Calu3 (cell line): Measurements from ENCODE around the gene SMIM28. TPM values are rescaled to one million over a fixed set of nuclear protein-coding genes. Genes with fewer than 3 reads are reported as not detected.

Source experiments
- BruUV-seq: library from RNA; stranded (reverse); fragments of 400-500 nt; replicated peaks from 2 replicates; lab custom pipeline; 2021; lab: Mats Ljungman, UMichigan
- CTCF ChIA-PET: fragments of 300-600 bp; sonication (Branson Sonifier 250); formaldehyde crosslinking; loops from one replicate; lab custom pipeline; 2022; ENCODE audit warnings: antibody characterized with exemption; lab: Charles Lee
- DNase-seq: peaks from one replicate; pipeline ENCODE4 v3.0.0; 2022
- H3K27ac Mint-ChIP-seq: one replicate; pipeline ENCODE4 v1.8.0; 2022; ENCODE audit warnings: mixed read lengths; ENCODE audit not compliant: unreplicated experiment
- H3K27me3 Mint-ChIP-seq: one replicate; pipeline ENCODE4 v1.8.0; 2022; ENCODE audit warnings: mixed read lengths; ENCODE audit not compliant: unreplicated experiment
- H3K36me3 Mint-ChIP-seq: one replicate; pipeline ENCODE4 v1.8.0; 2022; ENCODE audit warnings: mild to moderate bottlenecking, moderate library complexity, mixed read lengths; ENCODE audit not compliant: insufficient read depth, unreplicated experiment
- H3K4me1 Mint-ChIP-seq: one replicate; pipeline ENCODE4 v1.8.0; 2022; ENCODE audit warnings: mild to moderate bottlenecking, low read depth, mixed read lengths; ENCODE audit not compliant: unreplicated experiment
- H3K4me3 Mint-ChIP-seq: one replicate; pipeline ENCODE4 v1.8.0; 2022; ENCODE audit warnings: mild to moderate bottlenecking, low read depth, moderate library complexity, mixed read lengths; ENCODE audit not compliant: unreplicated experiment
- H3K9me3 Mint-ChIP-seq: one replicate; pipeline ENCODE4 v1.8.0; 2022; ENCODE audit warnings: low read depth, mixed read lengths; ENCODE audit not compliant: unreplicated experiment
- intact Hi-C: fragments of 100-400 bp; cut with micrococcal nuclease; formaldehyde crosslinking; loops from one replicate; pipeline ENCODE4 v1.10.0; 2022; ENCODE audit not compliant: unreplicated experiment
- total RNA-seq: library from RNA; stranded (reverse); gene quantifications from 2 replicates; pipeline ENCODE4 v1.2.3, GENCODE V29; 2022
- TF ChIP-seq, protein P1 (sequence below): fragments of 200-600 bp; IDR thresholded peaks from one replicate; pipeline ENCODE4 v1.8.0; 2022; ENCODE audit warnings: antibody characterized with exemption; ENCODE audit not compliant: unreplicated experiment

Gene SMIM28
- total RNA-seq, 1 experiment from 2014 or later: not detected

GRCh38 chr6:138397128-138398122 is 19.7 kb downstream of the SMIM28 start:
- no peak for DNase-seq
- H3K4me1 Mint-ChIP-seq: no peaks in the 10 kb centered on the region
- H3K36me3 Mint-ChIP-seq: peaks cover 4% of the 10 kb centered on the region
- H3K27ac Mint-ChIP-seq: no peak overlapping the region
- no peaks in the 10 kb centered on the region for H3K9me3 Mint-ChIP-seq
- CTCF ChIA-PET: interaction anchor here (1.0 kb wide), 1 partner anchor 100 kb away, joined by 3 read pairs; no protein-coding TSS in a partner anchor
- TF ChIP-seq, protein P1, sequence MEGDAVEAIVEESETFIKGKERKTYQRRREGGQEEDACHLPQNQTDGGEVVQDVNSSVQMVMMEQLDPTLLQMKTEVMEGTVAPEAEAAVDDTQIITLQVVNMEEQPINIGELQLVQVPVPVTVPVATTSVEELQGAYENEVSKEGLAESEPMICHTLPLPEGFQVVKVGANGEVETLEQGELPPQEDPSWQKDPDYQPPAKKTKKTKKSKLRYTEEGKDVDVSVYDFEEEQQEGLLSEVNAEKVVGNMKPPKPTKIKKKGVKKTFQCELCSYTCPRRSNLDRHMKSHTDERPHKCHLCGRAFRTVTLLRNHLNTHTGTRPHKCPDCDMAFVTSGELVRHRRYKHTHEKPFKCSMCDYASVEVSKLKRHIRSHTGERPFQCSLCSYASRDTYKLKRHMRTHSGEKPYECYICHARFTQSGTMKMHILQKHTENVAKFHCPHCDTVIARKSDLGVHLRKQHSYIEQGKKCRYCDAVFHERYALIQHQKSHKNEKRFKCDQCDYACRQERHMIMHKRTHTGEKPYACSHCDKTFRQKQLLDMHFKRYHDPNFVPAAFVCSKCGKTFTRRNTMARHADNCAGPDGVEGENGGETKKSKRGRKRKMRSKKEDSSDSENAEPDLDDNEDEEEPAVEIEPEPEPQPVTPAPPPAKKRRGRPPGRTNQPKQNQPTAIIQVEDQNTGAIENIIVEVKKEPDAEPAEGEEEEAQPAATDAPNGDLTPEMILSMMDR: no peak
- no peaks in the 10 kb centered on the region for H3K27me3 Mint-ChIP-seq
- BruUV-seq: no TSS peak
- H3K4me3 Mint-ChIP-seq: no peak overlapping the region
- intact Hi-C loops: no loop called here

DNA sequence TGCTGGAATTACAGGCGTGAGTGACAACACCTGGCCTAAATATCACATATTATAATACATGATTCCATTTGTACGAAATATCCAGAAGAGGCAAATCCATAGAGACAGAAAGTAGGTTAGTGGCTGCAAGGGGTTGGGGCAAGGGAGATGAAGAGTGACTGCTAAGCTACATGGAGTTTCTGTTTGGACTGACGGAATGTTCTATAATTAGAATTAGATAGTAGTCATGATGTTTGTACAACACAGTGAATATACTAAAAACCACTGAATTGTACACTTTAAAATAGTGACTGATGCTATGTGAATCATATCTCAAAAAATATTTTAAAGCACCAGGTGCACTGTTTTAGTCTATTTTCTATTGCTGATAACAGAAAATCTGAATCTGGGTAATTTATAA is 22.6 kb downstream of the SMIM28 start:
- no peaks in the 10 kb centered on the region for H3K4me1 Mint-ChIP-seq
- TF ChIP-seq, protein P1: no peak
- intact Hi-C loops: loop anchor here (5.0 to 10.0 kb wide), 3 partner anchors 46 to 398 kb away; no protein-coding TSS in a partner anchor
- DNase-seq: no peak
- peaks cover 22% of the 10 kb centered on the region for H3K36me3 Mint-ChIP-seq
- H3K27me3 Mint-ChIP-seq: no peaks in the 10 kb centered on the region
- CTCF ChIA-PET: no interaction called here
- H3K4me3 Mint-ChIP-seq: no peak overlapping the region
- no TSS peak for BruUV-seq
- H3K9me3 Mint-ChIP-seq: no peaks in the 10 kb centered on the region
- no peak overlapping the region for H3K27ac Mint-ChIP-seq

GRCh38 chr6:138401960-138402837 is 24.5 kb downstream of the SMIM28 start:
- Mint-ChIP-seq H3K36me3 (peaks cover 28% of the 10 kb centered on the region), H3K27ac (no peak overlapping the region), H3K4me3 (no peak overlapping the region), H3K9me3 (no peaks in the 10 kb centered on the region), H3K4me1 (no peaks in the 10 kb centered on the region), H3K27me3 (no peaks in the 10 kb centered on the region)
- DNase-seq: no peak
- CTCF ChIA-PET: interaction anchor here (0.6 kb wide), 1 partner anchor 395 kb away, joined by 3 read pairs; no protein-coding TSS in a partner anchor
- BruUV-seq: no TSS peak
- intact Hi-C loops: loop anchor here (5.0 to 10.0 kb wide), 3 partner anchors 47 to 400 kb away; no protein-coding TSS in a partner anchor
- TF ChIP-seq, protein P1: no peak

DNA sequence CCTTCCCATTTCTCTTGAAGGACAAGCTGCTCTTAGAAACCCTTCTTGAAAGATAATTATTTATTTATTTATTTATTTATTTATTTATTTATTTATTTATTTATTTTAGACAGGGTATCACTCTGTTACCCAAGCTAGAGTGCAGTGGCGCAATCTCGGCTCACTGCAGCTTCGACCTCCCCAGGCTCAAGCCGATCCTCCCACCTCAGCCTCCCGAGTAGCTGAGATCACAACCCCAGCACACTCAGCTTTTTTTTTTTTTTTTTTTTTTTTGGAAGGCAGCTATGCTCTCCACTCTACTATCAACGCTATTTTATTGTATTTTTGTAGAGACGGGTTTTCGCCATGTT is 25.1 kb downstream of the SMIM28 start:
- H3K36me3 Mint-ChIP-seq: peaks cover 28% of the 10 kb centered on the region
- no peaks in the 10 kb centered on the region for H3K4me1 Mint-ChIP-seq
- TF ChIP-seq, protein P1: no peak
- no peaks in the 10 kb centered on the region for H3K9me3 Mint-ChIP-seq
- H3K27me3 Mint-ChIP-seq: no peaks in the 10 kb centered on the region
- BruUV-seq: no TSS peak
- CTCF ChIA-PET: interaction anchor here (0.6 kb wide), 2 partner anchors 240 to 395 kb away, joined by 3 to 4 read pairs; no protein-coding TSS in a partner anchor
- intact Hi-C loops: loop anchor here (5.0 to 10.0 kb wide), 3 partner anchors 48 to 401 kb away; no protein-coding TSS in a partner anchor
- DNase-seq: no peak
- no peak overlapping the region for H3K27ac Mint-ChIP-seq
- peak overlapping the region; percentile 76 for H3K4me3 Mint-ChIP-seq
